K562 (cell line): ENCODE measurements around the gene ODF2. TPM values are rescaled to one million over a fixed set of nuclear protein-coding genes. Genes with fewer than 3 reads are reported as not detected.

Experiments
- ATAC-seq: fragments of 200-7000 bp; cut with Tn5 transposase; 3 replicates; pipeline ENCODE4 v1.9.1; 2020; ENCODE audit warnings: moderate library complexity
- BruUV-seq: library from RNA; stranded (reverse); fragments of 400-500 nt; replicated peaks from 2 replicates; lab custom pipeline; 2021; lab: Mats Ljungman, UMichigan
- CTCF ChIA-PET: fragments of 300-600 bp; formaldehyde crosslinking; extraction: SDS; loops from one replicate; lab custom pipeline; 2021; ENCODE audit warnings: low intra/inter-chr PET ratio; lab: Yijun Ruan, JAX
- POLR2A ChIA-PET: fragments of 300-600, 350-650 bp; sonication (Branson Sonifier 250); formaldehyde crosslinking; extraction: SDS; loops from one replicate; lab custom pipeline; 2021; ENCODE audit warnings: antibody characterized with exemption, inconsistent platforms; lab: Yijun Ruan, JAX
- DNase-seq, 4 experiments: peaks; one replicate each; pipeline versions ENCODE4 v3.0.0 to v3.0.0-alpha.2; 2011 to 2018; ENCODE audit warnings: low spot score in 3 of 4, mixed read lengths in 3 of 4; ENCODE audit errors: extremely low read depth in 1 of 4
- FAIRE-seq: peaks from 2 replicates; lab custom pipeline; 2011; peaks lifted over from hg19 to GRCh38; lab: Jason Lieb, UNC
- H2AFZ ChIP-seq: 2 replicates; pipeline ENCODE4 v1.6.0; 2011; ENCODE audit warnings: low read depth, low read length, control low read depth, inconsistent platforms
- H3K27ac ChIP-seq: fragments of 200-600 bp; 3 replicates; pipeline ENCODE4 v1.8.0; 2011; ENCODE audit warnings: low read depth, mild to moderate bottlenecking, control low read depth, inconsistent platforms, low read length, moderate library complexity, mixed read lengths; ENCODE audit errors: extremely low read depth
- H3K27me3 ChIP-seq, 2 experiments: fragments of 300-600 bp in 1 of 2; 2 replicates in 1 of 2; 3 replicates in 1 of 2; pipeline versions ENCODE4 v1.6.0 to v1.8.0; 2011; ENCODE audit warnings: inconsistent platforms in 2 of 2, low read length in 2 of 2, mild to moderate bottlenecking in 1 of 2, mixed read lengths in 1 of 2, moderate library complexity in 1 of 2; ENCODE audit not compliant: control insufficient read depth in 2 of 2, insufficient read depth in 2 of 2
- H3K36me3 ChIP-seq: fragments of 300-600 bp; 3 replicates; pipeline ENCODE4 v1.8.0; 2011; ENCODE audit warnings: mild to moderate bottlenecking, low read length, inconsistent platforms; ENCODE audit not compliant: control insufficient read depth, insufficient read depth
- H3K4me1 ChIP-seq, 2 experiments: fragments of 200-600 bp in 1 of 2; replicated peaks in 1 of 2; 2 replicates in 1 of 2; 3 replicates in 1 of 2; pipeline versions ENCODE4 v1.5.1 to v1.8.0; 2011; ENCODE audit warnings: inconsistent platforms in 2 of 2, low read length in 2 of 2, mild to moderate bottlenecking in 1 of 2, mixed read lengths in 1 of 2, moderate library complexity in 1 of 2; ENCODE audit not compliant: control insufficient read depth in 2 of 2, insufficient read depth in 2 of 2
- H3K4me2 ChIP-seq: 2 replicates; pipeline ENCODE4 v1.6.1; 2011; ENCODE audit warnings: low read length, control low read depth, inconsistent platforms, mixed read lengths; ENCODE audit not compliant: insufficient read depth
- H3K4me3 ChIP-seq: fragments of 200-600 bp; sonication (generic), shearing (Covaris generic); 2 replicates; pipeline ENCODE4 v1.5.1; 2016; ENCODE audit warnings: control low read depth, inconsistent platforms
- H3K79me2 ChIP-seq: fragments of 200-600 bp; 3 replicates; pipeline ENCODE4 v1.8.0; 2011; ENCODE audit warnings: low read length, inconsistent platforms; ENCODE audit not compliant: control insufficient read depth, insufficient read depth
- H3K9ac ChIP-seq, 2 experiments: 2 replicates each; pipeline versions ENCODE4 v1.6.0 to v1.6.1; 2011; ENCODE audit warnings: low read depth in 2 of 2, low read length in 2 of 2, control low read depth in 1 of 2, inconsistent platforms in 1 of 2, mild to moderate bottlenecking in 1 of 2, mixed read lengths in 1 of 2; ENCODE audit not compliant: insufficient read depth in 1 of 2
- H3K9me1 ChIP-seq: one replicate; pipeline ENCODE4 v1.6.0; 2011; ENCODE audit warnings: inconsistent platforms, mild to moderate bottlenecking, low read length, moderate library complexity; ENCODE audit not compliant: control insufficient read depth, insufficient read depth
- H3K9me3 ChIP-seq: replicated peaks from 2 replicates; pipeline ENCODE4 v1.5.1; 2011; ENCODE audit warnings: low read depth, low read length, inconsistent platforms; ENCODE audit not compliant: control insufficient read depth, insufficient read depth
- H4K20me1 ChIP-seq: replicated peaks from 2 replicates; pipeline ENCODE4 v1.6.1; 2011; ENCODE audit warnings: low read length, inconsistent platforms, mixed read lengths; ENCODE audit not compliant: control insufficient read depth, insufficient read depth
- CTCF ChIP-seq, 3 experiments: IDR thresholded peaks in 2 of 3; conservative IDR thresholded peaks in 1 of 3; 2 replicates each; pipeline ENCODE4 v1.5.1; 2011 to 2012; ENCODE audit warnings: low read length in 3 of 3, mild to moderate bottlenecking in 3 of 3, control low read depth in 2 of 3, improper control_type of control experiment in 1 of 3, inconsistent platforms in 1 of 3, low read depth in 1 of 3, mixed read lengths in 1 of 3, moderate library complexity in 1 of 3; ENCODE audit not compliant: insufficient read depth in 2 of 3
- ETV5 ChIP-seq: sonication (generic); formaldehyde crosslinking; IDR thresholded peaks from 2 replicates; pipeline ENCODE4 v1.4.0; 2020; ENCODE audit warnings: low read depth, mild to moderate bottlenecking, missing genetic modification reagents
- WGBS: fragments of 100-300 bp; shearing (Covaris generic); methylation state at CpG from one replicate; pipeline ENCODE4 v1.1.6; 2016; ENCODE audit warnings: low coverage, mixed read lengths; ENCODE audit not compliant: insufficient coverage; ENCODE audit errors: missing lambda C conversion rate; 5-methylcytosine and 5-hydroxymethylcytosine counted together
- in situ Hi-C: fragments of 300-500 bp; cut with MboI; formaldehyde crosslinking; loops from 4 replicates; pipeline ENCODE4 v1.15.0; 2018; ENCODE audit warnings: inconsistent platforms, mixed read lengths
- intact Hi-C: fragments of 100-400 bp; cut with micrococcal nuclease; formaldehyde crosslinking; loops from 2 replicates; pipeline ENCODE4 v1.14.2; 2022
- polyA plus RNA-seq, 8 experiments: library from polyadenylated mRNA; depleted of rRNA in 4 of 8; stranded (reverse) in 5 of 8; unstranded in 3 of 8; fragments of >200 nt; fragmentation: Nextera tagmentation in 2 of 8; fragmentation: Illumina TruSeq in 1 of 8; extraction: Ambion mirVana in 2 of 8; extraction: Trizol in 1 of 8; gene quantifications; 2 replicates each; pipeline versions ENCODE4 v1.2.1 to v1.2.3, GENCODE V29; 2011 to 2014; ENCODE audit warnings: inconsistent platforms in 1 of 8, missing spikeins in 1 of 8
- total RNA-seq, 7 experiments: library from RNA; depleted of rRNA in 6 of 7; stranded (reverse); fragments of >200 nt in 6 of 7; fragmentation: Illumina TruSeq in 2 of 7; extraction: Trizol in 2 of 7; gene quantifications; 2 replicates each; pipeline versions ENCODE4 v1.2.1 to v1.2.3, GENCODE V29; 2011 to 2021; ENCODE audit warnings: low replicate concordance in 1 of 7
- TF ChIP-seq, protein P1 (sequence below): fragments of 200-400 bp; formaldehyde crosslinking; IDR thresholded peaks from 2 replicates; pipeline ENCODE4 v1.6.1; 2017; ENCODE audit warnings: mild to moderate bottlenecking, low read depth, low read length, moderate library complexity

Gene ODF2
- total and polyA plus RNA-seq, 9 of the 15 experiments (the other 6 are each of a cell fraction or from before 2014, with no cell fraction given) = 16.5 to 83.2 (median 69.7) TPM

GRCh38 chr9:128495804-128496417 lies 40.1 kb downstream of the ODF2 start (continued):
- TF ChIP-seq, protein P1, sequence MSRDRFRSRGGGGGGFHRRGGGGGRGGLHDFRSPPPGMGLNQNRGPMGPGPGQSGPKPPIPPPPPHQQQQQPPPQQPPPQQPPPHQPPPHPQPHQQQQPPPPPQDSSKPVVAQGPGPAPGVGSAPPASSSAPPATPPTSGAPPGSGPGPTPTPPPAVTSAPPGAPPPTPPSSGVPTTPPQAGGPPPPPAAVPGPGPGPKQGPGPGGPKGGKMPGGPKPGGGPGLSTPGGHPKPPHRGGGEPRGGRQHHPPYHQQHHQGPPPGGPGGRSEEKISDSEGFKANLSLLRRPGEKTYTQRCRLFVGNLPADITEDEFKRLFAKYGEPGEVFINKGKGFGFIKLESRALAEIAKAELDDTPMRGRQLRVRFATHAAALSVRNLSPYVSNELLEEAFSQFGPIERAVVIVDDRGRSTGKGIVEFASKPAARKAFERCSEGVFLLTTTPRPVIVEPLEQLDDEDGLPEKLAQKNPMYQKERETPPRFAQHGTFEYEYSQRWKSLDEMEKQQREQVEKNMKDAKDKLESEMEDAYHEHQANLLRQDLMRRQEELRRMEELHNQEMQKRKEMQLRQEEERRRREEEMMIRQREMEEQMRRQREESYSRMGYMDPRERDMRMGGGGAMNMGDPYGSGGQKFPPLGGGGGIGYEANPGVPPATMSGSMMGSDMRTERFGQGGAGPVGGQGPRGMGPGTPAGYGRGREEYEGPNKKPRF = no peak

GRCh38 chr9:128497824-128498610 lies 42.2 kb downstream of the ODF2 start:
- H3K27ac ChIP-seq = no peak overlapping the region
- H3K4me3 ChIP-seq = no peak overlapping the region
- H3K9me3 ChIP-seq = no peaks in the 10 kb centered on the region
- ChIA-PET CTCF (no interaction called here), POLR2A (interaction anchor here (0.6 to 1.3 kb wide), 3 partner anchors 53 to 112 kb away, joined by 3 read pairs; no protein-coding TSS in a partner anchor)
- 86% methylated on average over 10 of the region's 11 CpGs for WGBS
- H4K20me1 ChIP-seq = no peaks in the 10 kb centered on the region
- H3K4me2 ChIP-seq = no peak overlapping the region
- H3K36me3 ChIP-seq = peaks cover 88% of the 10 kb centered on the region
- no peaks in the 10 kb centered on the region for H3K27me3 ChIP-seq
- DNase-seq (no peak), ATAC-seq (no peak), FAIRE-seq (no peak)
- peaks cover 12 to 17% of the 10 kb centered on the region in 2 experiments for H3K4me1 ChIP-seq
- no TSS peak for BruUV-seq
- TF ChIP-seq ETV5 (CRISPR knock-in tag) (no peak), CTCF (IDR thresholded peaks at IDR 0.05 in 2 of 3, conservative IDR thresholded peaks at IDR 0.05 in 1 of 3; ENCODE audit: insufficient read depth in 2 of 3, low read depth in 1 of 3, low read length in 3 of 3) (peak in 1 of 3 experiments; percentile 3; a peak in 1 of 6 replicates)
- no peak overlapping the region for H2AFZ ChIP-seq
- H3K9me1 ChIP-seq = no peaks in the 10 kb centered on the region
- H3K9ac ChIP-seq = 0 out of 4 replicates have a peak overlapping the region, but pooled peaks of 1 of the 2 experiments have one; percentile 11
- in situ Hi-C loops = no loop called here
- intact Hi-C loops = no loop called here
- no peaks in the 10 kb centered on the region for H3K79me2 ChIP-seq
